Stimulated activated CD4-positive, alpha-beta T cell treated with anti-CD3 and anti-CD28 coated beads, Interleukin-12 subunit alpha, Interleukin-12 subunit beta, amount 100 ng/mL, for 48 hours (primary cell): ENCODE results near the gene KRT10.
"Not testable (repeated sequence)": the region's sequence is repeated elsewhere in the genome, so short reads cannot be mapped to it uniquely, and the experiment has no call there.

Experiments
- DNase-seq, 3 donors: peaks; one replicate each; pipeline ENCODE4 v3.0.0-alpha.2; 2020; ENCODE audit warnings: low read depth in 2 of 3, low spot score in 1 of 3

Gene KRT10

DNA sequence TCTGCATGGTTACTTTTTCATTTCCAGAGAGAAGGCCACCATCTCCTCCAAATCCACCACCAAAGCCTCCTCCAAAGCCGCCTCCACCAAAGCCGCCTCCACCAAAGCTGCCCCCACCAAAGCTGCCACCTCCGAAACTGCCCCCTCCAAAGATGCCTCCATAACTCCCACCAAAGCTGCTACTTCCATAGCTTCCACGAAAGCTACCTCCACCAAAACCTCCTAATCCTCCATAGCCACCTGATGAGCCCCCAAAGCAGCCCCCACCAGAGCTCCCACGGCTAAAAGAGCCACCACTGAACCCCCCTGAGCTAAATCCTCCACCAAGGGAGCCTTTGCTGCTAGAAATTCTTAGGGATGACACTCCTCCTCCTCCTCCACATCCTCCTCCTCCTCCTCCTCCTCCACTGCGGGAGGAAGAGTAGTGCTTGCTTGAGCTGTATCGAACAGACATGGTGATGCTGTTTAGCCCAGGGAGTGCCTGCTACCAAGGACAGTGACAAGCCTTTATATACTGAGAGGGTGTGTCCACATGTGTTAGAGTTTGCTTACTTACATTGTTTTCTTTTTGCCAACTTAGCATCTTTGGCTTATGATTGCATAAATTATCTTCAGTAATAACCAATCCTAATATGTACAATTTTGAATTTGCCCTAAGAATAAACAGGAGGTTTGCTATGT lies at the start of gene KRT10:
Gene KRT10, minus strand, starts transcription at position 483 of the 681 bp plus-strand sequence. Its CDS starts 29 bp downstream, at position 454.
- no peak for DNase-seq

DNA sequence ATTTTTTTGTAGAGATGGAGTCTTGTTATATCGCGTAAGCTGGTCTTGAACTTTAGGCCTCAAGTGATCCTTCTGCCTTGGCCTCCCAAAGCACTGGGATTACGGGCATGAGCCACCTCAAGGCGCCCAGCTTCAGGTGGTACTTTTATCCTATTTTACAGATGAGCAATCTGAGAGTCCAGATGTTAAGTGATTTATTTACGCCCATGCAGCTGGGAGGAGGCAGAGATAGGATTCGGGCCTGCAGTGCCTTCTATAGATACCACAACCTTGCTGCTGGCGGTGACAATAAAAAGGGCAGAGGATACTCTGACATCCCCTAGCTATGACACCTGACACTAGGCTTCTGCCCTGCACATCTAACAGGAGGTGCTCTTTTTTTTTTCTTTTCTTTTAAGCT lies 48.9 kb upstream of the KRT10 start:
- DNase-seq, result no peak

GRCh38 chr17:40870136-40870535 lies 47.7 kb upstream of the KRT10 start:
- DNase-seq, result no peak

DNA sequence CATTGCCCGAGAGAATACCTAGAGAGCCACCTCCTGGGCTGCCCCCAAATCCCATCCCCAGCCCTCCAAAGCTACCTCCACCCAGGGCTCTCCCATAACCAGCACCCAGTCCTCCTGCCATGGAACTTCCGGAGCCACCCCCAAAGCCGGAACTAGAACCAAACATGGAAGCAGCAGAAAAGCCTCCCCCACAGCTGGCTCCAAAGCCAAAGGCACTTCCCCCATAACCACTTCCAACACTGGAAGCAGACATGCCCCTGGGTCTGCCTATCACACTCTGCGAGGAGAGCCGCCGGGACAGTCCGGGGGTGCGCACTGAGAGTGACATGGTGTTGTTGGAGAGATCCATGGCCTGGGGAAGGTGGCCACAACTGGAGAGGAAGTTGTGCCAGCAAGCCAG lies 44.4 kb upstream of the KRT10 start, which contains the start of gene KRT12:
Gene KRT12, minus strand, starts transcription at position 386 of the 400 bp plus-strand sequence. Its CDS starts 37 bp downstream, at position 349.
- DNase-seq, result no peak

- no peak for DNase-seq
Observed at GRCh38 chr17:40864661-40865390, 42.4 kb upstream of the KRT10 start.

DNA sequence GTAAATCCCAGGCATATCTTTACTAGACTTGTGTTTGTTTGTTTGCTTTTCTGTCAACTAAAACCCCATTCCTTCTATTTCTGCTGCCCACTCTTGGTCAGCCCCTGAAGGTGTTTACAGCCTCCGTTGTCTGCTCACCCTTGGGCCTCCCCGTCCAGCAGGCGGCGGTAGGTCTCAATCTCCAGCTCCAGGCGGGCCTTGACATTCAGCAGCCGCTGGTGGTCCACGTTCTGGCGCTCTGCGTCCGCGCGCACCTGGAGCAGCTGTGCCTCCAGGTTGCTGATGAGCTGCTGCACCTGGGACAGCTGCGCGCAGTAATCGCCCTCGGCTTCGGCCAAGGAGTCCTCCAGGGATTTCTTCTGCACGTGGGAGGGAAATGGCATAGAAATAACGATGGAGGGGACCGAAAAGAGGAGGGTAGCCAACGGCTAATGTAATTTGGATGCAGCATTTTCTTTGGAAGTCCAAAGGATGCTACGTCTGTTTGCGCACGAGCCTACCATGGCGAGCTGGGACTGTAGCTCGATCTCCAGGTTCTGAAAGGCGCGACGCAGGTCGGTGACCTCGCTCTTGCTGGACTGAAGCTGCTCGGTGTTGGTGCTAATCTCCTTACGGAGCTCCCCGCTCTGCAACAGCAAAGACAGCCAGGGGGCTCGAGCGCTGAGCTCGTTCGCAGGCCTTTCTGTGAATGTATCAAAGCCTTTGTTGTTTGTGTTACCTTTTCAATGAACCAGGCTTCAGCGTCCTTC lies 40.7 kb upstream of the KRT10 start:
- no peak for DNase-seq

DNA sequence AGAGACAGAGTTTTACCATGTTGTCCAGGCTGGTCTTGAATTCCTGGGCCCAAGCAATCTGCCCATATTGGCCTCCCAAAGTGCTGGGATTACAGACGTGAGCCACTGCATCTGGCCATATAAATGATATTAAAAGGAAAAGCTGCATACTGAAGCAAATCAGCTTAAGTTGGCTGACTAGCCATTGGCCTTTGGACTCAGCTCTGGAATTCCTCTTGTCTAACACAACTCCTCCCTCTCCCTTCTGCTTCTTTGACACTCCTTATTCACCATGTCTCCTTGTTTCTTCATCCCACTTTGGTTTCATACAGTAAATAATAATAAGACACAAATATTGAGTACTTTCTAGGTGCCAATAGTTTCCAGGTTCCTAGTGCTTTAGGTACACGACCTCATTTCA lies 37.1 kb upstream of the KRT10 start:
- no peak for DNase-seq

DNA sequence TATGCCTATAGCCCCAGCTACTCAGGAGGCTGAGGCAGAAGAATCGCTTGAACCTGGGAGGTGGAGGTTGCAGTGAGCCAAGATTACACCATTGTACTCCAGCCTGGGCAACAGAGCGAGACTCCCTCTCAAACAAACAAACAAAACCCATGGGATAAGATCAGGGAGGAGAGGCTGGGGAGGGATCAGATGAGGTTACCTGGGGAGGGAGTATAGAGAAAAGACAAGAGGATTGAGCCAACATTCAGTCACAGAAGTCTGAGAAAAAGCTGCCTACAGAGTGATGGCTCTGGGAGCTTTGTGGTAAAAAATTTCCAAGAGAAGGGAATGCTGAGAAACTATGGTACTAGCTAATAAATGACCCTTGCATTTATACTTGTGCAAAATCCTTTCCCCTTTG lies 36.3 kb upstream of the KRT10 start:
- DNase-seq, result not testable (repeated sequence)

- no peak for DNase-seq
Observed at GRCh38 chr17:40857535-40857934, 35.1 kb upstream of the KRT10 start.

DNA sequence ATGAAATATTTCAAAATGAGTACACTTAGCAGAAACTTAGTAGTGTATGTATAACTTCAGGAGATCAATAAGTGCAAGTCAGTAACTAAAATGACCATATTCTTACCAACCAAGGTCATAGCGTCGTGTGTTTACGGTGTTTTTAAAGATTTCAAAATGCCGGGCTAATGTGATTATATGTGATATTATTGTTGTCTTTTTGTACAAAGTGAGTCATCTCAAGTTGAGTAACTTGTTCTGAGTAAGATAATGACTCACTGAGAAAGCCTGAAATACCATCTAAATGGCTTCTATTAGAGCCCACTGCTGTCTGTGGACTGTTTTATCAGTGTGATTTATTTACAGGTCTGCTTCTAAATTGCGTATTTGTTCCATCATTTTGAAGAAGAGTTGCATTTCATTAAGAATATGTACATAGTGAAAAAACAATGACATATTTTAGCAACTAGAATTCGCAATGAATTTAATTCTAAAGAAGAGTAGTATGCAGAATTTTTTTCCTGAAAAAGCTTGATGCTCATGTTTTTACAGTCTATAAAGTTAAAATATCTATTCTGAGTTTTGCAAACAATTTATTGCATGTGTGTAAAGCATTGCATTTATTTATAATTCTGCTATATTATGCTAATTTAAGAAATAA lies 31.9 kb upstream of the KRT10 start:
- no peak for DNase-seq

DNA sequence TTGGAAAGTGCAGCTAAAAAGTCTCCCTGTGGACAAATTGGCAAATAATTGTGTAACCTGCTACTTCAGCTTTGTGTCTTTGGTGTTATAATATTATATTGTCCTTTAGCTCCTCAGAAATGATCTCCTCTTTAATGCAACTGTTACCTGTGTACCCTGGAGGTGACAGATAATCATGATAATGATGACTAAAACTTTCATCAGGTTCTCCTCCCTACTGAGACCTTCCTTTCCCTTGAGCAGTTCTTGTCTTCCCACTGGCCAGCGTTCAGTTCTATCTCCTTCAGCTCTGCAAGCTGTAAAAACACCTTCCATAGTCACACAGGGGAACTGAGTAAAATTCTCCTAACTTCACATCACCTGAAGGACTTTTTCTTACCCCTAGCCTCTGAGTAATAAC lies 29.9 kb upstream of the KRT10 start:
- DNase-seq, result no peak

DNA sequence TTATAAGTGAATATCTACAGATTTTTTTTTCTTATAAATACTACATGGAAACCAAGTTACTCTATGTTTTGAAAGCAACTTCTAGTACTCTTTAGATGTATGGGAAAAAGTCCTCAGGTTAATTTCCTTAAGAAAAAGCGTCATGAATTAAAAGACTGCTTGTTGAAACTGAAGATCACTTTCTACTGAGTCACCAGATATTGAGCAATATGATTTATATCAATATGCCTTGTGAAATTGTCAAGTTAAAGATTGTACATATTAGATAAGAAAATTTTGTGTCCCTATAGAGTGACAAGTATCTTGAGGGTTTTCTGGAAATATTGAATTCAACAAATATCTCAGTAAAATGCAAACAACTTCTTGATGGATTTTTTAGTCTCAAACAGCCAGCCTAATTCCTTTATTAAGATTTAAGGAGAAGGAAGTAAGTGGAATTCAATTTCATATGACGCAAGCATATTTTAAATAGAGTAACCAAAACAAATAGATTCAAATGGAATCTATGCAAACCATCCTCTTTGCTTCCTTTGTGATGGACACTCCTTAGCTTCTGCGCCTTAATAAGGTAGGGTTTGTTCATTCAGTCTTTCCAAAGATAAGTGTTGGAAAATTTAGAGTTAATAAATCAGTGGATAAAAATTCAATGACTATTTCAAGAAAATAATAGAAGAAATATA lies 28.0 kb upstream of the KRT10 start:
- no peak for DNase-seq

DNA sequence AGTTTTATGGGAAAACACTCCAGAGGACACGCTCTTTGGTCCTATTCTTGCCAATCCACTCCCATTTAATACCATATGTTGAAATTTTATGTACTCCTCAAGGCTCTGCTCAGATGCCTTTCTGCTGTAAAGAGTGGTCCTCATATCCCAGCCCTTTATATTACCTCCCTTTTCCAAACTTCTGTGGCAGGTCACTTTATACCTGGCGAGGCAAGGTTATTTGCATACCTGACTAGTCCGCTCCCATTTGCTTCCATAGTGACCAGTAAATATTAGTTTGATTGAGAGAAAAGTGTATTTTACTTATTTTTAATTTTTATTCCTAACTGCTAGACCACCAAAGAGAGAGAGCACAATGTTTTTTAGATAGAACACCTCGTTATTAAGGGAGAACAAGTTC lies 27.3 kb upstream of the KRT10 start:
- no peak for DNase-seq

DNA sequence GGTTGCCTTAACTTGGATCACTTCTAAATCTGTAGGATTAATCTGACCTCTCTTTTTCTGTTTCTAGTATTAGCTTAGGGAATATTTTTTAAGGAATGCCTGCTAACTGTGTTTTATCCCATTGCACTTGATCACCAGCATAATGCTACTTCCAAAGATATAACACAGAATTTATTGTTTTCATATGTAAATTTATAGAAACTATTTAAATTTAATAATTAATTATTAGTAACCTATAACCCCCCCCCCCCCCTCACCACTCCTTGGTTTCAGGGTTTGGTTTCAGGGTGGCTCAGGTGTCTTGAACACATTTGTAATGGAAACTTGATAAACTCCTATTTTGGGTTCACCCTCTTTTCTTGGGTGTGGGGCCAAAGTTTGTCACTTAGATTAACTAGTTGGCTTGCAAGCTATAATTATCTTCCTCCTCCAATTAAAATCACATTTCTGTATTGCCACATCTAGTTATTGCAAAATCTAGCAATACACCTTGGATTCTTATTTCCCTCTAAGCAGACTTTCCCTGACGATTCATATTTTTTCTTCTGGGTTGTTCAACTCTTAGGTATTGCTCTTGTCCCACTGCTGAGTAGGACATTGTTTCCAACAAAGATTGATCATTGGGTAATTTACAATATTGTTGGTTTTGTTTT lies 26.3 kb upstream of the KRT10 start:
- no peak for DNase-seq

- DNase-seq, result no peak
Observed at GRCh38 chr17:40846515-40847144, 24.2 kb upstream of the KRT10 start.

GRCh38 chr17:40844671-40845107 lies 22.3 kb upstream of the KRT10 start:
- DNase-seq, result no peak

- no peak for DNase-seq
Observed at GRCh38 chr17:40843242-40843641, 20.8 kb upstream of the KRT10 start.

DNA sequence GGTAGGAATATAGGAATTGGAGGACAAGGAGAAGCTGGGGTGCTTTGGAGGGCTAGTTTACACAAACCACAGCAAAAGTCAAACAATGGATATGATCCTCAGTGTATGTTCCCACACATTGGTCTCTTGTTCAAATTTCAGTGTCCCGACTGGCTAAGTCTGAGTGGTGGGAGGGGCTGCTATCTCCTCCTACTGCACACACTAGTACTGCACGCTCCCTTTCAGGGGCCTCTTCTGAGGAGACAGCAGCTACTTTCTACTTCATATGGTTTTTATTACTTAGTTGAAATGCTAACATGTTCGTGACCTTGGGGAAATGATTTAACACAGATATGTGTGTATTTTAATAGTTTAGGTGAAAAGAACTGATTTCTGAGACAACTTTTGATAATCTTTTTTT lies 18.8 kb upstream of the KRT10 start:
- no peak for DNase-seq

- DNase-seq, result no peak
Observed at GRCh38 chr17:40839194-40839593, 16.8 kb upstream of the KRT10 start.

- no peak for DNase-seq
Observed at GRCh38 chr17:40836020-40836419, 13.6 kb upstream of the KRT10 start.
